ENCODE measurements around the gene ITGB3. TPM values are rescaled to one million over a fixed set of nuclear protein-coding genes. Genes with fewer than 3 reads are reported as not detected.

Gene ITGB3
- total RNA-seq, 2 donors from 2014 or later, result 68.1 to 197 TPM

GRCh38 chr17:47281216-47281615 lies 27.6 kb downstream of the ITGB3 start:
- Histone ChIP-seq H3K27ac (peak overlapping the region; percentile 96 to 97), H3K4me1 (ENCODE audit: control insufficient read depth in 1 of 2, low read depth in 2 of 2) (peaks cover 37 to 57% of the 10 kb centered on the region in 2 donors)
- no peak for TF ChIP-seq CTCF (IDR thresholded peaks at IDR 0.05)

GRCh38 chr17:47285003-47285402 lies 31.4 kb downstream of the ITGB3 start:
- Histone ChIP-seq H3K4me1 (ENCODE audit: control insufficient read depth in 1 of 2, low read depth in 2 of 2) (peaks cover 6 to 20% of the 10 kb centered on the region in 2 donors), H3K9me3 (no peaks in the 10 kb centered on the region), H3K36me3 (peaks cover 18% of the 10 kb centered on the region), H3K27ac (no peak overlapping the region), H3K4me3 (no peak overlapping the region), H3K27me3 (replicated peaks; ENCODE audit: insufficient read depth) (no peaks in the 10 kb centered on the region)
- ATAC-seq (ENCODE audit: insufficient number of reproducible peaks, low FRiP score, low read depth), result no peak
- TF ChIP-seq CTCF (IDR thresholded peaks at IDR 0.05), result no peak
- DNase-seq (ENCODE audit: low spot score), result no peak

More at GRCh38 chr17:47281216-47281615, 27.6 kb downstream of the ITGB3 start:
- Histone ChIP-seq H3K4me3 (no peak overlapping the region), H3K36me3 (peaks cover 9% of the 10 kb centered on the region), H3K27me3 (replicated peaks; ENCODE audit: insufficient read depth) (no peaks in the 10 kb centered on the region), H3K9me3 (no peaks in the 10 kb centered on the region)
- ATAC-seq (ENCODE audit: insufficient number of reproducible peaks, low FRiP score, low read depth) (no peak), DNase-seq (ENCODE audit: low spot score) (no peak)

- H3K36me3 ChIP-seq, result peaks cover 24% of the 10 kb centered on the region
- no peaks in the 10 kb centered on the region for H3K9me3 ChIP-seq
- DNase-seq (ENCODE audit: low spot score) (no peak), ATAC-seq (ENCODE audit: insufficient number of reproducible peaks, low FRiP score, low read depth) (no peak)
- H3K4me3 ChIP-seq, result no peak overlapping the region
- TF ChIP-seq CTCF (IDR thresholded peaks at IDR 0.05), result no peak
- H3K27ac ChIP-seq, result peak overlapping the region in 1 of 2 donors; percentile 16
- H3K4me1 ChIP-seq (ENCODE audit: control insufficient read depth in 1 of 2, low read depth in 2 of 2), result peaks cover 0 to 7% of the 10 kb centered on the region in 2 donors
- no peaks in the 10 kb centered on the region for H3K27me3 ChIP-seq (replicated peaks; ENCODE audit: insufficient read depth)
Measured at GRCh38 chr17:47286198-47286914, 32.7 kb downstream of the ITGB3 start.

- Histone ChIP-seq H3K9me3 (no peaks in the 10 kb centered on the region), H3K4me3 (no peak overlapping the region), H3K36me3 (peaks cover 30% of the 10 kb centered on the region), H3K27ac (peak overlapping the region in 1 of 2 donors; percentile 16), H3K27me3 (replicated peaks; ENCODE audit: insufficient read depth) (no peaks in the 10 kb centered on the region), H3K4me1 (ENCODE audit: control insufficient read depth in 1 of 2, low read depth in 2 of 2) (no peaks in the 10 kb centered on the region)
- DNase-seq (ENCODE audit: low spot score) (no peak), ATAC-seq (ENCODE audit: insufficient number of reproducible peaks, low FRiP score, low read depth) (peak; percentile 44)
- no peak for TF ChIP-seq CTCF (IDR thresholded peaks at IDR 0.05)
Measured at GRCh38 chr17:47287068-47287467, 33.4 kb downstream of the ITGB3 start.

- H3K27me3 ChIP-seq (replicated peaks; ENCODE audit: insufficient read depth), result no peaks in the 10 kb centered on the region
- no peak overlapping the region for H3K4me3 ChIP-seq
- TF ChIP-seq CTCF (IDR thresholded peaks at IDR 0.05), result no peak
- DNase-seq (ENCODE audit: low spot score) (no peak), ATAC-seq (ENCODE audit: insufficient number of reproducible peaks, low FRiP score, low read depth) (no peak)
- peaks cover 35% of the 10 kb centered on the region for H3K36me3 ChIP-seq
- H3K27ac ChIP-seq, result peak overlapping the region in 1 of 2 donors; percentile 36
- no peaks in the 10 kb centered on the region for H3K9me3 ChIP-seq
- H3K4me1 ChIP-seq (ENCODE audit: control insufficient read depth in 1 of 2, low read depth in 2 of 2), result no peaks in the 10 kb centered on the region
Measured at GRCh38 chr17:47287639-47288038, 34.0 kb downstream of the ITGB3 start.

All from thoracic aorta (tissue), 2 donors.